ENCODE measurements around the gene FAM222A.

The FAM222A gene

GRCh38 chr12:109817627-109818231 lies 104.1 kb downstream of the FAM222A start:
- in situ Hi-C loops (cut with MboI; ENCODE audit: low sequenced_read_pairs) = no loop called here

- in situ Hi-C loops (cut with MboI; ENCODE audit: low sequenced_read_pairs) = no loop called here
Measured at GRCh38 chr12:109818253-109818652, 104.6 kb downstream of the FAM222A start.

- in situ Hi-C loops (cut with MboI; ENCODE audit: low sequenced_read_pairs) = no loop called here
Measured at GRCh38 chr12:109818905-109819500, 105.4 kb downstream of the FAM222A start.

Data from HL-60/S4 (cell line).